Limb (tissue), 2 donors: ENCODE data around the gene ACSL1.
"Not testable (repeated sequence)": the region's sequence is repeated elsewhere in the genome, so short reads cannot be mapped to it uniquely, and the experiment has no call there.

ENCODE experiments used
- DNase-seq, 2 donors: peaks; one replicate each; pipeline ENCODE4 v3.0.0-alpha.2; 2016; ENCODE audit errors: extremely low spot score in 2 of 2

Gene ACSL1

DNA sequence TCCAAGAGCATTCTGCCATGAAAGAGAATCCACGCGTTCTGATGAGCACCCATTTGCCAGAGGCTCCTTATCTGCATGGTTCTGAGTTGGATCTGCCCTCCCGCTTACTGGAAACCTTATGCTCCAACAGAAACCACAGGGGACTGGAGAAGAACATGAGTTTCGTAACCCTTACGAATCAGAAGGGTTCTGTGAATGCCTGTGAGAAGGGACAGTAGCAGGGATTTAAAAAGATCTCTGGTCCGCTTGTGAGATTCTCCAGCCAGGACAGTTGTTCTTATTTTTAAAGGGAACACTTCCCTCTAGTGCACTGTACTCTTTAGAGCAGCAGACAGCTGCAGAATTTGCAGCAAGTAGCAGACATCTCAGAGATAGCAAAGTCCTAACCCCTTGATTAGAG, 69.4 kb downstream of the ACSL1 start:
- DNase-seq, result no peak

DNA sequence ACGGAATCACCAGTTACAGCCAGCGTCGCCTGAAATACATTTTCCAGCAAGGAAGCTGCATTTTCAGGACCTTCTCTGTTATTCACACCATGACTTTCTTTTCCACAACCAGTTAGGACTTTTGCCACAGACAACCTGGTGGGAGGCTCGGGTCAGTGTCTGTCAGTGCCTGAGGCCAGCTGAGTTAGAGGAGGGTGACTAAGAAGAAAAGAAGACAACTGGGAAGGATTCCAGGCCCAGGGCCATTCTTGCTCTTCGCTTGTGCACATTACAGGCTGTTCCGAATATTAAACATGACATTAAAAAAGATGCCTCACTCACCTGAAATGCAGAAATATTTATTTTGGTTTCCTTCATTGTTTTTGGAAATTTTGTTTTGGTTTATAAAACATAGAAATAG, 70.5 kb downstream of the ACSL1 start:
- no peak for DNase-seq

- DNase-seq, result no peak
Observed at GRCh38 chr4:184752496-184753275, 73.1 kb downstream of the ACSL1 start.

- DNase-seq, result no peak
Observed at GRCh38 chr4:184751585-184751956, 74.2 kb downstream of the ACSL1 start.

GRCh38 chr4:184750926-184751584, 74.7 kb downstream of the ACSL1 start:
- DNase-seq, result no peak

DNA sequence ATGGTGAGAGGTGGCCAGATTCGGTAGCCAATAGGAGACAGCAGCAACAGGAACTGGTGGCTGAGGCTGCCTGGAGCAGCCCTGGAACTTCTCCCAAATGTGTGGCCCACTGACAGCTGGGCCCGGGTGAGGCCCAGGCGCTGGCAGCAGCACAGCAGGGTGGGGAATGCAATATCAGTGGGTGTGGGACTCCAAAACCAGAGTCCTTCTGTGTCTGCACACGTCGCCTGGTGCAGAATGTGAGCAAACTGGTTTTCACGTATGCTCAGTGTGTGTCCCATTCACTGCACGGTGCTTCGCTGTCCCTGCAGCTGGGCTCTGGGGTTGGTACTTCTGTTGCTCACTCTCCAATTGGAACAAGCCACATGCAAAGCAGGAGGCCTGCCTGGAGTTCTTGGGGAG, 77.5 kb downstream of the ACSL1 start:
- peak in 1 of 2 donors; percentile 40 for DNase-seq

- no peak for DNase-seq
Observed at GRCh38 chr4:184747034-184747830, 78.5 kb downstream of the ACSL1 start.

- DNase-seq, result peak; percentile 73 to 83
Observed at GRCh38 chr4:184745831-184746795, 79.7 kb downstream of the ACSL1 start.

DNA sequence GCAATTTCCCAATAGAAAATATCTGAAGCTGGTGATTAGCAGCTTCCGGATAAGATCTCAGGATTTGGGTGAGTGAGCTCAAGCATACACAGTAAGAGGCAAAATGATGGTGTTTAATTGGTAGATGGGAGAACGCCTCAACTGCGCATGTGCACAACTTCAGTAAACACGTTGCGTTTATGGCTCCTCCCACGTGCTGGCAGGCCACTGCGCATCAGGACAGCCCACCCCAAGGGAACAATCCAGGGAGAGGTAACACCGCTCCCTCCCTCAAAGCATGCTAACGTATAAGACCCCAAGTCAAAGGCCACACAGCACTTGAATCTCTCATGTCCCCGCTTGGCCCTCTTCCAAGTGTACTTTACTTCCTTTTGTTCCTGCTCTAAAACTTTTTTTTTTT, 81.5 kb downstream of the ACSL1 start:
- no peak for DNase-seq

- no peak for DNase-seq
Observed at GRCh38 chr4:184743650-184744049, 82.1 kb downstream of the ACSL1 start.

- not testable (repeated sequence) for DNase-seq
Observed at GRCh38 chr4:184741651-184742050, 84.1 kb downstream of the ACSL1 start.

DNA sequence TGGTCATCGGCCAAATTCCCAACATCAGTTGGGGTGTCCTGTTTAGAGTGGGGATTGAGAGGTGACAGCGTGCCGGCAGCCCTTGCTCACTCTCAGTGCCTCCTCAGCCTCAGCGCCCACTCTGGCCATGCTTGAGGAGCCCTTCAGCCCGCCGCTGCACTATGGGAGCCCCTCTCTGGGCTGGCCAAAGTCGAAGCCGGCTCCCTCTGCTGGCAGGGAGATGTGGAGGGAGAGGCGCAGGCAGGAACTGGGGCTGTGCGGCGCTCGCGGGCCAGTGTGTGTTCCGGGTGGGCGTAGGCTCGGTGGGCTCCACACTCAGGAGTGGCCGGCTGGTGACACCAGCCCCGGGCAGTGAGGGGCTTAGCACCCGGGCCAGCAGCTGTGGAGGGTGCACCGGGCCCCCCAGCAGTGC, 84.8 kb downstream of the ACSL1 start:
- no peak for DNase-seq

DNA sequence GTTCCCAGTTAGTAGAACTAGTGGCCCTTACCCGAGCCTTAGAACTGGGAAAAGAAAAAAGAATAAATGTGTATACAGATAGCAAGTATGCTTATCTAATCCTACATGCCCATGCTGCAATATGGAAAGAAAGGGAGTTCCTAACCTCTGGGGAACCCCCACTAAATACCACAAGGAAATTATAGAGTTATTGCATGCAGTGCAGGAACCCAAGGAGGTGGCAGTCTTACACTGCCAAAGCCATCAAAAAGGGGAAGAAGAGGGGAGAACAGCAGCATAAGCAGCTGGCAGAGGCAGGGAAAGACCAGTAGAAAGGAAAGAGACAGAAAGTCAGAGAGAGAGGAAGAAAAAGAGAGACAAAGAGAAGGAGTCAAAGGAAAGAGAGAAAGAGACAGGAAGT, 86.2 kb downstream of the ACSL1 start:
- not testable (repeated sequence) for DNase-seq

- no peak for DNase-seq
Observed at GRCh38 chr4:184734758-184735157, 91.0 kb downstream of the ACSL1 start.

DNA sequence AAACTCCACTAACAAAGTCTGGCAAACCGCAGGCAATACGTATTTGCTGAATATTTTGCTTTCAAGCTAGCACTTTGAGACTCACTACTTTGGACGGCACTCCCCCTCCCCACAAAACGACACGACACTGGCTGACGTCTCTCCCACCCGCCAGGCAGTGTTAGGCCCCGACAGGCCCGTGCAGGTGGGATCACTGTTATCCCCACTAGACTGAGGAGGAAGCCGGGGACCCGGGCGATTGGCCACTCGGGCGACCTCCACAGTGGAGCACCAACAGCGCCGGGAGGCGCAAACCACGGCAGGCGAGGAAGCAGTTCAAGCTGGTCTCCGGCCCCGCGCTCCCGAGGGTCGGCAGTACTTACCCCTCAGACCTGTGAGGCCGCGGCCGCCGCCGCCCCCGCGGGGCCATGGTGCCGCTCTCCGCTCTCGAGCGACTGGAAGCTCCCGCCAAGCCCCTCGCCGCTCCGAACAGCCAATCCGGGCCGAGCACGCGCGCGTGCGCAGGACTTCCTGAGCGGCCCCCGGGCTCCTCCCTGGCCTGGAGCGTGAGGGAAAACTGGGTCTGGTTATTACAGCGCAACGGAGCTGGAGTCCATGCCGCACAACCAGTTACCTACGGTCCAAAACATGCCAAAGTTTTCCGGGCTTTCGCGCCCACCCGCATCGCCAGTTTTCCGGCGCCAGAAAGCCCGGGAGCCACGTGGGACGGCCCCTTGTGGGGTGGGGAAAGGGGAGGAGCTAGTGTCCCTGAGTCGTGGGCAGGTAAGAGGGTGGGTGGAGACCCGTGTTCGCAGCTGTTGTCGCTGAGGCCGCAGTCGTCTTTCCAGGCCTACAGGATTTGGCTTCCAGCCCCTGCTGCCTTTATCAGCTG, 91.9 kb downstream of the ACSL1 start, which contains the start of gene CENPU:
TSS of gene CENPU (minus strand) at position 443 of the 871 bp plus-strand sequence. CDS start at position 409, 34 bp downstream.
- peak; percentile 99 for DNase-seq

- no peak for DNase-seq
Observed at GRCh38 chr4:184732126-184732525, 93.6 kb downstream of the ACSL1 start.

- DNase-seq, result no peak
Observed at GRCh38 chr4:184731056-184731455, 94.7 kb downstream of the ACSL1 start.

- DNase-seq, result no peak
Observed at GRCh38 chr4:184729946-184730345, 95.8 kb downstream of the ACSL1 start.

DNA sequence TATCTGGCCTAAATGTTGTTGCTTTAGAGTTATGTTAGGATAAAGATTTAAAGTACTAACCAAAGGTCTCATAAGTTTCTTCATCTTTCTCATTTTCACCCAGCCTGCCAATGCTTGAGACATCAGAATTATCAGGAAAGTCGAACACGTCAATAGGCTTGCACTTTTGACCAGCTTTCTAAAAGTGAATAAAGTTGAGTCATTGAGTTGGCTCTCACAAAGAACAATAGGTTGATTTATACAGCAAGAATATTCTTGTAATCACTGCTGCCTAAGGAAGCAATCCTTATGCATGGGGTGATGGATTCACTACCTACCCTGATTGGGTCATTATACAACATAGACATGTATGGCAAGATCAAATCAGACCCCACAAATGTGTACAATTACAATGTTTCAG, 96.9 kb downstream of the ACSL1 start:
- no peak for DNase-seq

GRCh38 chr4:184727430-184727829, 98.3 kb downstream of the ACSL1 start:
- no peak for DNase-seq
